ENCODE results near the gene BPIFA1.

BPIFA1 gene

DNA sequence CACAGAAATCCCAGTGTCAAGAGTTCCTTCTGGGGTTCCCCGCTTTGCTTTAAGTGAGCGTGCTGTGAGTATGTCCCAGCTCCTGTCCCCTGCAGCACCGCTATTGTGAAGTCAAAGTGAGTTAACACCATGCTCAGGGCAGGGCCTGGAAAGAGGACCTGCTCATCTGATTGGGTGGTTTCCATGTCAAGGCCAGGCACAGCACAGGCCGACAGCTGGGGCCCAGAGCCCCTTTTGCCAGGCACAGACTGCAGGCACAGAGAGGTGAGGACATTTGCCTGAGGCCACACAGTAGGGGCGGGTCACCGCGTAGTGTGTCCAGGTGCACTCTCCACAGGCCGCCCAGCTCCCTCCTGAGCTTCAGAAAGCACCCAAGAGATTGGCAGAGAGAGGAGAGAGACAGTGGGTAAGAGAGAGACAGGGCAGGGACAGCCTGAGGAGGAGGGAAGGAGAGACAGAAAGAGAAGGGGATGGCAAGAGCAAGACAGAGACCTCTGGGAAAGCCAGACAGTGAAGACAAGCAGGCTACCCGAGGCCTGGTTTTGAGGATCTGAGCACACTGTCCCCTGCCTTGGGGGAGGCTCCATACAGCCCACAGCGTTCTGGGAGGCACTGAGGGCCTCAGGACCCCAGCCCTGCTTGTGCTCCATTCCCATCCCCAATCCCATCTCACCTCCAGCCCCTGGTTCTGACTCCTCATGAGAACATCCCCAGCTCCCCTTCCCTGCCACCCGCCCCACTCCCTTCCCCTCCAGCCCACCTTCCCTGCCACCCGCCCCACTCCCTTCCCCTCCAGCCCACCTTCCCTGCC lies 40.7 kb downstream of the BPIFA1 start:
- DNase-seq (ENCODE audit: extremely low spot score), result no peak
- CTCF ChIA-PET, result no interaction called here
- TF ChIP-seq TARDBP (IDR thresholded peaks at IDR 0.05) (no peak), CTBP1 (IDR thresholded peaks at IDR 0.05; ENCODE audit: borderline replicate concordance) (no peak), NFRKB (IDR thresholded peaks at IDR 0.05) (no peak), L3MBTL2 (conservative IDR thresholded peaks at IDR 0.05) (no peak), ZNF384 (IDR thresholded peaks at IDR 0.05) (no peak), SP1 (IDR thresholded peaks at IDR 0.05) (no peak), ARNT (IDR thresholded peaks at IDR 0.05) (no peak), FOXA1 (IDR thresholded peaks at IDR 0.05) (no peak), FOXK2 (IDR thresholded peaks at IDR 0.05) (no peak), ELF4 (IDR thresholded peaks at IDR 0.05) (no peak), BHLHE40 (IDR thresholded peaks at IDR 0.05; ENCODE audit: borderline replicate concordance) (no peak), LEF1 (IDR thresholded peaks at IDR 0.05; ENCODE audit: borderline replicate concordance) (no peak)
- POLR2A ChIA-PET, result no interaction called here

DNA sequence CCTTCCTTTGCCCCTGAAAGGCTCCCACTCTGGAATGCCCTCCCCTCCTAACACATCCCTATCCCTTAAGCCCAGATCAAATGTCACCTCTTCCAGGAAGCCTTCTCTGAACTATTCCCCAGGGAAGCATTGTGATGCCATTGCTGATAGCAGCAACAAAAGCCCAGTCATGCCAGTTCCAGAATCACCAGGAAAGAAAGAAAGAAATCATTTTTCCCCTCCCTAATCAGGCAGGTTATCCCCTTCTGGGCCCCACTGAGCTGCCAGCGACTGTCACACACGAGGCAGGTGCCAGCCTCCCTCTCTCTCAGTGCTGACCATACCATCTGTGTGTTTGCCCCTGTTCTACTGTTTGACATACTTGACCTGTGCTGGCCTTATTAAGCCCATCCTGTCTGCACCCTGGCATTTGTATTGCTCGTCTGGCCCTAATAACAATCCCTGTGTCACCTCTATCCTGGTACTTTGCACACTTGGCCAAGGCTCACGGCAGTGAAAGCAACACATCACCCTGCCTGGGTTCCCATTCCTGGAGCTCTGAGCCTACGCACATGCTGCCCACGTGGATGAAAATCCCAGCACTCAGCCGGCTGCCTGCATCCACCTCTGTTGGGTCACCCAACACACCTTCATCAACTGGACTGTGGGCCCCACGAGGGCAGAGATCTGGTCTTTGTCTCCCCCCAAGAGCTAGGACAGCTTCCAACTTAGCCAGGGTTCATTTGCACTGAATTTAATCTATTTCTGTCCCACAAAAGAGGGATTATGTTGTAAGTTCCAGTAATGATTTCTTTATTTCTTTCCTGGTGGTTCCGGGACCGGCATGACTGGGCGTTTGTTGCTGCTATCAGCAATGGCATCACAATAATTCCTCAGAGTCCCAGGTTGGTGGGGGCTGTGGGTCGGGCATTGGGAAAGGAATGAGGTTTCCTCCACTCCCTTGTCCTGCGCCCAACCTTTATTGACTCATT lies 42.0 kb downstream of the BPIFA1 start:
- POLR2A ChIA-PET, result no interaction called here
- CTCF ChIA-PET, result no interaction called here

DNA sequence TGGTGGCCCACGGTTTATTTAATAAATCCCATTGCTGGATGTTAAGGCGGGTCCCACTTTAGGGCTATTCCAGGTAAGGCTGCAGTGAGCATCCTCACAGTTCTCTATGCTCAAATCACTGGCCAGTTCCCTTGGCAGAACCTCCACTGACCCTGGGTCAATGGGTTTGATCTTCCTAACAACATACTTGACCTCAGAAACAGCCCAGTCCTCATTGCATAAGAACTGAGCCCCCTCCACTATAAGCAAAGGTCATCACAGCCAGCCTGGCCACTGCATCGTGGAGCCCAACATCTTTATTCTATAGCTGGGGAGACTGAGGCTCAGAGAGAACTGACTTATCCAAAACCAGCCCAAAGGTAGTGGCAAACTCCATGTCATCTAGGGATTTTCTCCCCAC lies 42.9 kb downstream of the BPIFA1 start:
- TF ChIP-seq, protein P1, sequence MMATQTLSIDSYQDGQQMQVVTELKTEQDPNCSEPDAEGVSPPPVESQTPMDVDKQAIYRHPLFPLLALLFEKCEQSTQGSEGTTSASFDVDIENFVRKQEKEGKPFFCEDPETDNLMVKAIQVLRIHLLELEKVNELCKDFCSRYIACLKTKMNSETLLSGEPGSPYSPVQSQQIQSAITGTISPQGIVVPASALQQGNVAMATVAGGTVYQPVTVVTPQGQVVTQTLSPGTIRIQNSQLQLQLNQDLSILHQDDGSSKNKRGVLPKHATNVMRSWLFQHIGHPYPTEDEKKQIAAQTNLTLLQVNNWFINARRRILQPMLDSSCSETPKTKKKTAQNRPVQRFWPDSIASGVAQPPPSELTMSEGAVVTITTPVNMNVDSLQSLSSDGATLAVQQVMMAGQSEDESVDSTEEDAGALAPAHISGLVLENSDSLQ (IDR thresholded peaks at IDR 0.05), result no peak
- ChIA-PET POLR2A (no interaction called here), CTCF (interaction anchor here (1.1 kb wide), 1 partner anchor 16 kb away, joined by 3 read pairs; no protein-coding TSS in a partner anchor)
- DNase-seq (ENCODE audit: extremely low spot score), result no peak

More for the DNA sequence above, 42.0 kb downstream of the BPIFA1 start:
- DNase-seq (ENCODE audit: extremely low spot score), result no peak
- no peak for TF ChIP-seq SP1 (IDR thresholded peaks at IDR 0.05)
- no peak for TF ChIP-seq TARDBP (IDR thresholded peaks at IDR 0.05)
- no peak for TF ChIP-seq SUZ12 (IDR thresholded peaks at IDR 0.05)
- TF ChIP-seq FOXK2 (IDR thresholded peaks at IDR 0.05), result no peak
- no peak for TF ChIP-seq LEF1 (IDR thresholded peaks at IDR 0.05; ENCODE audit: borderline replicate concordance)
- no peak for TF ChIP-seq ELF4 (IDR thresholded peaks at IDR 0.05)
- no peak for TF ChIP-seq CTBP1 (IDR thresholded peaks at IDR 0.05; ENCODE audit: borderline replicate concordance)
- TF ChIP-seq, protein P1 (IDR thresholded peaks at IDR 0.05), result no peak
- no peak for TF ChIP-seq ZNF384 (IDR thresholded peaks at IDR 0.05)
- no peak for TF ChIP-seq ARNT (IDR thresholded peaks at IDR 0.05)
- no peak for TF ChIP-seq BHLHE40 (IDR thresholded peaks at IDR 0.05; ENCODE audit: borderline replicate concordance)
- TF ChIP-seq HDGF (IDR thresholded peaks at IDR 0.05; ENCODE audit: borderline replicate concordance), result no peak
- no peak for TF ChIP-seq L3MBTL2 (conservative IDR thresholded peaks at IDR 0.05)

DNA sequence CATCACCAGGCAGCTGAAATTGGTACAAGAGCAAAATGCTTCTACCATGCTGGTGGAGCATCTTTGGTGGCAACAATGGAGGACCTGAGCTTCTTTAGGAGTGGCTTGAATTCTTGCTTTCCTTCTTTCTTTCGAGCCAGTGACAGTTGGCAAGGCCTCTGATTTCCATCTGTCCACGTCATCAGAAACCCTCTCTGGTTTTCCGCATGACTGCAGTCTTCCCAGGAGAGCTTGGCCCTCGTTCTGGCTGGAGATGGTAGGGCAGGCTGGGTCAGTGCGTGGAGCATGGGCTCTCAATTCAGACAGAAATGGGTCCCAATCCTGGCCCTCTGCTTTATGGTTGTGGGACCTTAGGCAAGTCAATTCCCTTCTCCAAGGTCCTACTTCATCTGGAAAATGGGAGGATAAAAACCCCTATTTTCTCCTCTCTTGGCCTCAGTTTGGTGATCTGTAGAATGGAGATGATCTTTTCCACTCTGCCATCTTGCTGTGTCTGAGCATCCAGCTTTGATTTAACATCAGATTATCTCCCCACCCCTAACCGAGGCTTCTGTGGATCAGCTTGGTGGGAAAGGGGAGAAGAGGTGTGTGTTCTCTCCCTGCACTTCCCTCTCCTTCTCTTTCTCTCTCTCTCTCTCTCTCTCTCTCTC lies 43.6 kb downstream of the BPIFA1 start:
- ChIA-PET CTCF (interaction anchor here (1.1 kb wide), 1 partner anchor 16 kb away, joined by 3 read pairs; no protein-coding TSS in a partner anchor), POLR2A (no interaction called here)
- TF ChIP-seq FOXM1 (IDR thresholded peaks at IDR 0.05; ENCODE audit: borderline replicate concordance) (no peak), L3MBTL2 (conservative IDR thresholded peaks at IDR 0.05) (no peak), ZNF384 (IDR thresholded peaks at IDR 0.05) (no peak)
- DNase-seq (ENCODE audit: extremely low spot score), result no peak

DNA sequence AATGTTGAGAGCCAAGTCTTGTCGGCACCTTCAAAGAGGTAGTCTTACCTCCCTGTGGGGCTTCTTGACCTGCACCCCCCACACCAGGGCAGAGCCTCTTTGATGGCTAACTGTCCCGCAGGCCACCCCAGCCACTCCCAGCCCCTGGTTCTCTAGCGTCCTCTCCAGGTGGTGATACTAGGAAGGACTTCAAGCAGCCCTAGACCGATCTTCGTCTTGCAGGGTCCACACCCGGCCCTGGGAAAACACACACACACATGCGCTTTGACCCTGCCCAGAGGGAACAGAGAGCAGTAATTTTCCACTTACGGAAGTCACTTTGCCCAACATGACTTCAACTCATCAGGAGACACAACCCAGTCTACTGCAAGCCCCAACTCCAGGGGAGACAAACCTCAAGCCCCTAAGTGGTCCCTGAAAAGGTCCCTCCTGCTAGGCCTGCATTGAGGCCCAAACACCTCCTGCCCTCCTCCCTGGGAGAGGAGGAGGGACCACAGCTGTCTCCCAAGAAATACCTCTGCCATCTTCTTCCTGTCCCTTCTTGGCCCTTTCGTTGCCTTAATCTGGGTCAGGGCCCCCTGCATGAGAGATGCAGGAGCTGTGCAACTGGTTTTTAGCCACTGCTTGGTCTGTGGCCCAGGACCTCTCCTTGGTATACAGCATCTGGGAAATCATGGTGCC lies 44.3 kb downstream of the BPIFA1 start:
- CTCF ChIA-PET, result no interaction called here
- DNase-seq (ENCODE audit: extremely low spot score), result no peak
- TF ChIP-seq FOXA1 (IDR thresholded peaks at IDR 0.05), result no peak
- TF ChIP-seq ELF4 (IDR thresholded peaks at IDR 0.05), result no peak
- TF ChIP-seq FOXM1 (IDR thresholded peaks at IDR 0.05; ENCODE audit: borderline replicate concordance), result no peak
- TF ChIP-seq, protein P1 (IDR thresholded peaks at IDR 0.05), result no peak
- TF ChIP-seq SUZ12 (IDR thresholded peaks at IDR 0.05), result no peak
- no peak for TF ChIP-seq SP1 (IDR thresholded peaks at IDR 0.05)
- no peak for TF ChIP-seq ZNF384 (IDR thresholded peaks at IDR 0.05)
- TF ChIP-seq ARNT (IDR thresholded peaks at IDR 0.05), result no peak
- TF ChIP-seq L3MBTL2 (conservative IDR thresholded peaks at IDR 0.05), result no peak
- TF ChIP-seq BHLHE40 (IDR thresholded peaks at IDR 0.05; ENCODE audit: borderline replicate concordance), result no peak
- no peak for TF ChIP-seq FOXK2 (IDR thresholded peaks at IDR 0.05)
- TF ChIP-seq HDGF (IDR thresholded peaks at IDR 0.05; ENCODE audit: borderline replicate concordance), result no peak
- TF ChIP-seq CTBP1 (IDR thresholded peaks at IDR 0.05; ENCODE audit: borderline replicate concordance), result no peak
- no peak for TF ChIP-seq LEF1 (IDR thresholded peaks at IDR 0.05; ENCODE audit: borderline replicate concordance)
- no peak for TF ChIP-seq NFRKB (IDR thresholded peaks at IDR 0.05)
- POLR2A ChIA-PET, result no interaction called here

All from HEK293T (cell line).